Adrenal gland (tissue), 12 donors: ENCODE measurements around the gene CCR7. TPM values are rescaled to one million over a fixed set of nuclear protein-coding genes. Genes with fewer than 3 reads are reported as not detected.

Source experiments
- DNase-seq, 7 donors: peaks; one replicate each; pipeline ENCODE4 v3.0.0-alpha.2; 2019 to 2020
- H3K27ac ChIP-seq, 5 donors: fragments of 200-600 bp; sonication (generic) in 4 of 5; 1 replicate in 3 of 5; 2 replicates in 2 of 5; pipeline versions ENCODE4 v1.5.1 to v1.8.0; 2016 to 2020; ENCODE audit warnings: mild to moderate bottlenecking in 1 of 5
- H3K27me3 ChIP-seq: fragments of 200-600 bp; 2 replicates; pipeline ENCODE4 v1.8.0; 2021
- H3K36me3 ChIP-seq, 2 donors: fragments of 200-600 bp; replicated peaks in 1 of 2; 1 replicate in 1 of 2; 2 replicates in 1 of 2; pipeline versions ENCODE4 v1.5.1 to v1.8.0; 2018 to 2022
- H3K4me1 ChIP-seq, 2 donors: fragments of 200-600 bp; replicated peaks in 1 of 2; 1 replicate in 1 of 2; 2 replicates in 1 of 2; pipeline versions ENCODE4 v1.5.1 to v1.8.0; 2018 to 2021
- H3K4me3 ChIP-seq, 4 donors: fragments of 200-600 bp; sonication (generic) in 3 of 4; one replicate each; pipeline ENCODE4 v1.5.1; 2016 to 2018
- H3K9me3 ChIP-seq, 3 donors: fragments of 200-600 bp; sonication (generic) in 1 of 3; replicated peaks in 1 of 3; 1 replicate in 2 of 3; 2 replicates in 1 of 3; pipeline versions ENCODE4 v1.5.1 to v1.8.0; 2016 to 2021
- POLR2A ChIP-seq, 2 donors: fragments of 450-650 bp; IDR thresholded peaks; one replicate each; pipeline ENCODE4 v1.6.1; 2017; ENCODE audit warnings: antibody characterized with exemption in 2 of 2, mild to moderate bottlenecking in 2 of 2, moderate library complexity in 1 of 2
- WGBS, 4 donors: extraction: QIAGEN DNeasy Blood & Tissue Kit in 2 of 4; methylation state at CpG; one replicate each; pipeline versions ENCODE4 v1.1.5 to v1.1.7; 2013 to 2017; 5-methylcytosine and 5-hydroxymethylcytosine counted together
- intact Hi-C, 2 donors: fragments of 100-400 bp; cut with DNase I; formaldehyde crosslinking; loops; one replicate each; pipeline versions ENCODE4 v1.14.1 to v1.15.0; 2022 to 2023
- polyA plus RNA-seq, 3 donors: library from polyadenylated mRNA; stranded (reverse); fragments of 200-250 nt in 2 of 3; fragments of 350-450 nt in 1 of 3; fragmentation: Illumina TruSeq in 1 of 3; extraction: RNeasy Lipid Tissue Mini Kit (QIAGEN cat#74804) in 1 of 3; gene quantifications; one replicate each; pipeline ENCODE4 v1.2.3, GENCODE V29; 2013 to 2014
- total RNA-seq, 9 donors: library from RNA; depleted of rRNA in 4 of 9; stranded (reverse); fragments of >200 nt in 4 of 9; fragments of 120-200 nt in 1 of 9; fragmentation: NEBNext Ultra II Directional in 1 of 9; extraction: Animal tissue kit (Norgen Biotek cat#: 25700) in 1 of 9; gene quantifications; one replicate each; pipeline versions ENCODE4 v1.1.0 to v1.2.4, GENCODE V29; 2013 to 2023
- TF ChIP-seq, protein P1 (sequence below), 6 experiments: fragments of 450-650 bp in 4 of 6; fragments of 200-600 bp in 2 of 6; sonication (generic) in 1 of 6; IDR thresholded peaks; 1 replicate in 5 of 6; 2 replicates in 1 of 6; pipeline versions ENCODE4 v1.5.1 to v1.8.0; 2016 to 2021; ENCODE audit warnings: antibody characterized with exemption in 6 of 6, mild to moderate bottlenecking in 2 of 6, moderate library complexity in 1 of 6
- donor health status: healthy with polysubstance abuse.
- donor health status: Bipolar disorder and iron deficiency.
- donor health status: DM: yes; HTN: yes; CAD: no.
- donor health status: DM: no; HTN: no; CAD: no.
- donor health status: DM: no; HTN: no; CAD: no.
- donor health status: DM: yes; HTN: yes; CAD: no.

The CCR7 gene
- total and polyA plus RNA-seq, 12 donors, result 0.06 to 1.0 (median 0.35) TPM; not detected in 2

DNA sequence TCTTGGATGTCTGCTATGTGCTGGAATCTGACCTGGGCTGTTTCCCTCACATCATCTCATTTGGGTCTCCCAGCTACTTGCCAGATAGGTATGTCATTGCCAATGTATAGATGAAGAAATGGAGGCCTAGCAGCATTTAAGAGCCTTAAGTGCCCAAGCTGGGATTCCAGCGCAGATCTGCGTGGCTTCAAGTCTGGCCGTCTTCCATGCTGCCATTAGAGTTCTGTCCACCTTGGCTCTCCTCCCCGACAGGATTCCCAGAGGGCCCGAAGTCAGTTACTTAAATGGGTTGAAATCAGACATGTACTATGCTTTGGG lies 33.0 kb upstream of the CCR7 start:
- intact Hi-C loops, result no loop called here
- Histone ChIP-seq H3K36me3 (no peaks in the 10 kb centered on the region), H3K27ac (peak overlapping the region in 2 of 5 donors; percentile 7 to 59), H3K9me3 (no peaks in the 10 kb centered on the region), H3K27me3 (no peaks in the 10 kb centered on the region), H3K4me3 (no peak overlapping the region), H3K4me1 (no peaks in the 10 kb centered on the region)
- TF ChIP-seq, protein P1, sequence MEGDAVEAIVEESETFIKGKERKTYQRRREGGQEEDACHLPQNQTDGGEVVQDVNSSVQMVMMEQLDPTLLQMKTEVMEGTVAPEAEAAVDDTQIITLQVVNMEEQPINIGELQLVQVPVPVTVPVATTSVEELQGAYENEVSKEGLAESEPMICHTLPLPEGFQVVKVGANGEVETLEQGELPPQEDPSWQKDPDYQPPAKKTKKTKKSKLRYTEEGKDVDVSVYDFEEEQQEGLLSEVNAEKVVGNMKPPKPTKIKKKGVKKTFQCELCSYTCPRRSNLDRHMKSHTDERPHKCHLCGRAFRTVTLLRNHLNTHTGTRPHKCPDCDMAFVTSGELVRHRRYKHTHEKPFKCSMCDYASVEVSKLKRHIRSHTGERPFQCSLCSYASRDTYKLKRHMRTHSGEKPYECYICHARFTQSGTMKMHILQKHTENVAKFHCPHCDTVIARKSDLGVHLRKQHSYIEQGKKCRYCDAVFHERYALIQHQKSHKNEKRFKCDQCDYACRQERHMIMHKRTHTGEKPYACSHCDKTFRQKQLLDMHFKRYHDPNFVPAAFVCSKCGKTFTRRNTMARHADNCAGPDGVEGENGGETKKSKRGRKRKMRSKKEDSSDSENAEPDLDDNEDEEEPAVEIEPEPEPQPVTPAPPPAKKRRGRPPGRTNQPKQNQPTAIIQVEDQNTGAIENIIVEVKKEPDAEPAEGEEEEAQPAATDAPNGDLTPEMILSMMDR (IDR thresholded peaks at IDR 0.05), result no peak
- no peak for TF ChIP-seq POLR2A (IDR thresholded peaks at IDR 0.05)
- DNase-seq, result no peak
- 75 to 91% (median 87%) methylated on average over 5 of the region's 5 CpGs for WGBS, 4 donors

DNA sequence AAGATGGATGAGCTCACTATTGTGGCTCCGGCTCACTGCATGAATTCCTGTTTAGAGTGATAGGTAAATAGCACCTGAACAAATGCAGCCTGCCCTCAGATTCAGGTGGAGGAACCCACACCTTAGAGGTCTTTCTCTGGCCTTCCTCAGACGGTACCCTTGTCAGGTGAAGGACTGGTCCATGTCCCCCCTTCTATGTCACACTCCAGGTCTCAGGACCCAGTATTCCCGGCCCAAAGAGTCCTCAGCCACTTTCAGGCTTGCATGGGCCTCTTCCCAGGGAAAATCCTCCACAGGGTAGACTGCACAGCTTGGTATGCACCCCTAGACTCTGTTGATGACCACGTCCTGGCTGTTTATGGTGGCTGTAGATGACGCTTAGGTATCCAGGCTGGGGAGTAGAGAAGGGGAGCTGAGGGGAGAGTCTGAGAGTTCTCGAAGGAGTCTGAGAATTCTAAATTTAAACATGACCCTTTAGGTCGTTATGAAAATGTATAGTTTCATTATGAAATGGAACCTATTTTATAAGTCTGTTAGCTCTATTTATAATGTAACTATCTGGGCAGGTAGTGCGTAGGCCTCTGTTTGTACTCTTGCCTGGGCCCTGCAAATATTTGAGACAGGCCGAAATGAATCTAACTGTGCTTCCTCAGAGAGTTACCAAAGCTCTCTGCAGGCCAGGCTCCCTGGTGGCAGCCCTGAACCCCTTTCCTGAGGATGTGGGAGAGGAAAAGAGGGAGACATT lies 32.5 kb upstream of the CCR7 start:
- no peaks in the 10 kb centered on the region for H3K9me3 ChIP-seq
- no peaks in the 10 kb centered on the region for H3K36me3 ChIP-seq
- TF ChIP-seq, protein P1 (IDR thresholded peaks at IDR 0.05), result no peak
- no peak for TF ChIP-seq POLR2A (IDR thresholded peaks at IDR 0.05)
- DNase-seq, result no peak
- intact Hi-C loops, result no loop called here
- H3K27me3 ChIP-seq, result no peaks in the 10 kb centered on the region
- H3K4me1 ChIP-seq, result no peaks in the 10 kb centered on the region
- H3K27ac ChIP-seq, result peak overlapping the region in 1 of 5 donors; percentile 7
- H3K4me3 ChIP-seq, result no peak overlapping the region
- 86 to 90% (median 87%) methylated on average over 9 of the region's 9 CpGs for WGBS, 4 donors

DNA sequence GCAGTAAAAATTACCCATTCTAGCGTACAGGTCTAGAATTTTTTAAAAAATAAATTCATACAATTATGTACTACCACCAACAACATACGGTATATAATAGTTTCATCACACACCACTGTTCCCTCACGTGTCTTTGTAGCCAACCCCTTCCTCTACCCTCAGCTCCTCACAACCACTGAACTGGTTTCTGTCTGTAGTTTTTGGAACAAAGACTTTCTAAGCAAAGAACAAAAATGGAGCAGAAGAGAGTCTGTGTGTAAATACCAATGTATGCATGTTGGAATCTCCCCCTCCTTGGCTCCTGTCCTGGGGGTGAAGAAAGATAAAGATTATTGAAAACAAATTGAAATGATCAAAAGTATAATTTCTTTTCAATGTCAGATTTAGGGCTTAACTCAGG lies 31.9 kb upstream of the CCR7 start:
- Histone ChIP-seq H3K27ac (no peak overlapping the region), H3K36me3 (no peaks in the 10 kb centered on the region), H3K27me3 (no peaks in the 10 kb centered on the region), H3K4me1 (no peaks in the 10 kb centered on the region), H3K4me3 (no peak overlapping the region), H3K9me3 (no peaks in the 10 kb centered on the region)
- no peak for DNase-seq
- WGBS, 4 donors, result 79 to 91% (median 86%) methylated on average over 3 of the region's 3 CpGs
- intact Hi-C loops, result no loop called here
- TF ChIP-seq, protein P1 (IDR thresholded peaks at IDR 0.05), result no peak
- no peak for TF ChIP-seq POLR2A (IDR thresholded peaks at IDR 0.05)

DNA sequence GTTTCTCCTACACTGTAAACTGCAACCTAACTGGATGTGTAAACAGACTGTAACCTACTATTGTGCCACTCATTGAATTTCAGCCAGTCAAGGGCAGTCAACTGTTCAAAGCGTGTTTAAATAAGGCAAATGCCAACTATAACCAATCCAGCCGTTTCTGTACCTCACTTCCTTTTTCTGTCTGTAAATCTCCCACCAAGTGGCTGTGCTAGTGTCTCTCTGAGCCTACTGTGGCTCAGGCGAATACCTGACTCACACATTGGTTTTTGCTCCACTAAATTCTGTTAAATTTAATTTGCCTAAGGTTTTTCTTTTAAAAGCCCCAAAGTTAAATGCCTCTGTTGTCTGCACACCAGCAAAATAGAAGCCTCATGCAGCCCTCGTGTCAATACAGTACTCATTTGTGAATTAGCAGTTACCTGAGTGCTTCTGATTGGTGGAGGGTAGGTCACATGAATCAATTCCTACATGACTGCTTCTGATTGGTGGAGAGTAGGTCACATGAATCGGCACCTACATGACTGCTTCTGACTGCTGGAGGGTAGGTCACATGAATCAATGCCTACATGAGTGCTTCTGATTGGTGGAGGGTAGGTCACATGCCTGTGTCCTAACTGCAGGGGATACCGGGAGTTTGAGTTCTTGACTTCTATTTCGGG lies 31.1 kb upstream of the CCR7 start:
- 72 to 79% (median 76%) methylated on average over 7 of the region's 7 CpGs for WGBS, 4 donors
- DNase-seq, result no peak
- Histone ChIP-seq H3K9me3 (no peaks in the 10 kb centered on the region), H3K4me1 (no peaks in the 10 kb centered on the region), H3K36me3 (no peaks in the 10 kb centered on the region), H3K27ac (no peak overlapping the region), H3K27me3 (no peaks in the 10 kb centered on the region), H3K4me3 (no peak overlapping the region)
- TF ChIP-seq POLR2A (IDR thresholded peaks at IDR 0.05), result no peak
- TF ChIP-seq, protein P1 (IDR thresholded peaks at IDR 0.05), result no peak
- intact Hi-C loops, result no loop called here
